ENCODE results near the gene SBDS. TPM values are rescaled to one million over a fixed set of nuclear protein-coding genes. Genes with fewer than 3 reads are reported as not detected.
"Not testable (repeated sequence)": the region's sequence is repeated elsewhere in the genome, so short reads cannot be mapped to it uniquely, and the experiment has no call there.

Gene SBDS
- total RNA-seq, 1 experiment from 2014 or later: 91.7 TPM

GRCh38 chr7:66996444-66997191 lies 1.2 kb upstream of the SBDS start, which contains the start of gene TYW1:
TYW1 (plus strand) TSS chr7:66996833; CDS start chr7:66996979, 146 bp downstream.
- H3K27me3 ChIP-seq (ENCODE audit: low read length); H3F3A ChIP-seq (ENCODE audit: low read length, unreplicated experiment); H3K4me1 ChIP-seq (ENCODE audit: insufficient read depth, low read length); H3K9me3 ChIP-seq (ENCODE audit: low read length); H4K20me1 ChIP-seq (ENCODE audit: low read length); BruUV-seq (replicated peaks); H3K9me2 ChIP-seq (replicated peaks; ENCODE audit: low read length); H3K36me3 ChIP-seq (ENCODE audit: low read depth, low read length): not testable (repeated sequence)
- DNase-seq (peak; percentile 98), ATAC-seq (peak; percentile 90)
- intact Hi-C loops (cut with micrococcal nuclease): loop anchor here (1.0 to 2.0 kb wide), 2 partner anchors 76 to 152 kb away; partner anchors contain the start of gene TMEM248
- CTCF ChIA-PET: interaction anchor here (0.6 kb wide), 1 partner anchor 966 kb away, joined by 18 read pairs; no protein-coding TSS in a partner anchor
- Histone ChIP-seq H3K4me3 (ENCODE audit: low read length) (peak within 1 kb of the TSS; percentile 74), H2AFZ (ENCODE audit: low read length) (peak within 1 kb of the TSS; percentile 86), H3K4me2 (ENCODE audit: low read length) (peak within 1 kb of the TSS; percentile 86), H3K79me2 (ENCODE audit: low read length) (peaks cover 40% of the 10 kb centered on the region), H3K27ac (ENCODE audit: low read length) (0 out of 2 replicates have a peak within 1 kb of the TSS, but pooled peaks have one; percentile 34), H3K9ac (ENCODE audit: low read length) (peak within 1 kb of the TSS; percentile 78)
- POLR2A ChIA-PET (ENCODE audit: unreplicated experiment): interaction anchor here (0.6 to 0.7 kb wide), 2 partner anchors 76 to 152 kb away, joined by 4 to 13 read pairs; partner anchors contain the start of gene TMEM248

GRCh38 chr7:66994691-66995049 lies 716 bp downstream of the SBDS start:
- CTCF ChIA-PET: interaction anchor here (1.3 kb wide), 1 partner anchor 150 kb away, joined by 4 read pairs; no protein-coding TSS in a partner anchor
- ATAC-seq: peak; percentile 66
- TF ChIP-seq CTCF (conservative IDR thresholded peaks at IDR 0.05; ENCODE audit: low read depth, low read length): peak; percentile 45; the same call in 1 of the 2 replicates
- intact Hi-C loops (cut with micrococcal nuclease); H3K4me1 ChIP-seq (ENCODE audit: insufficient read depth, low read length); H3K9me3 ChIP-seq (ENCODE audit: low read length); H4K20me1 ChIP-seq (ENCODE audit: low read length); H3F3A ChIP-seq (ENCODE audit: low read length, unreplicated experiment); H3K9me2 ChIP-seq (replicated peaks; ENCODE audit: low read length); H3K27me3 ChIP-seq (ENCODE audit: low read length); H3K36me3 ChIP-seq (ENCODE audit: low read depth, low read length); BruUV-seq (replicated peaks): not testable (repeated sequence)
- H3K27ac ChIP-seq (ENCODE audit: low read length): peak overlapping the region; percentile 54
- peak overlapping the region; percentile 85 for H3K4me3 ChIP-seq (ENCODE audit: low read length)
- peak overlapping the region; percentile 81 for H3K9ac ChIP-seq (ENCODE audit: low read length)
- peak; percentile 82 for DNase-seq
- POLR2A ChIA-PET (ENCODE audit: unreplicated experiment): interaction anchor here (0.7 kb wide), 1 partner anchor 160 kb away, joined by 6 read pairs; no protein-coding TSS in a partner anchor
- H2AFZ ChIP-seq (ENCODE audit: low read length): peak overlapping the region; percentile 47; the same call in 1 of the 2 replicates
- peaks cover 40% of the 10 kb centered on the region for H3K79me2 ChIP-seq (ENCODE audit: low read length)
- H3K4me2 ChIP-seq (ENCODE audit: low read length): peak overlapping the region; percentile 81

- BruUV-seq (replicated peaks); H3K36me3 ChIP-seq (ENCODE audit: low read depth, low read length); H3K4me1 ChIP-seq (ENCODE audit: insufficient read depth, low read length); POLR2A ChIA-PET (ENCODE audit: unreplicated experiment); H4K20me1 ChIP-seq (ENCODE audit: low read length); H3K27me3 ChIP-seq (ENCODE audit: low read length); H3K9me2 ChIP-seq (replicated peaks; ENCODE audit: low read length); ATAC-seq; DNase-seq; H3K9me3 ChIP-seq (ENCODE audit: low read length); intact Hi-C loops (cut with micrococcal nuclease); H3F3A ChIP-seq (ENCODE audit: low read length, unreplicated experiment); H2AFZ ChIP-seq (ENCODE audit: low read length); CTCF ChIA-PET: not testable (repeated sequence)
- Histone ChIP-seq H3K4me2 (ENCODE audit: low read length) (peak overlapping the region; percentile 81), H3K27ac (ENCODE audit: low read length) (0 out of 2 replicates have a peak overlapping the region, but pooled peaks have one; percentile 13), H3K9ac (ENCODE audit: low read length) (peak overlapping the region; percentile 62; the same call in 1 of the 2 replicates), H3K79me2 (ENCODE audit: low read length) (peaks cover 40% of the 10 kb centered on the region), H3K4me3 (ENCODE audit: low read length) (peak overlapping the region; percentile 85)
Measured at GRCh38 chr7:66994051-66994450, 1.3 kb downstream of the SBDS start.

GRCh38 chr7:66989552-66989951 lies 5.8 kb downstream of the SBDS start:
- H3F3A ChIP-seq (ENCODE audit: low read length, unreplicated experiment); H3K27me3 ChIP-seq (ENCODE audit: low read length); H4K20me1 ChIP-seq (ENCODE audit: low read length); ATAC-seq; H3K4me2 ChIP-seq (ENCODE audit: low read length); intact Hi-C loops (cut with micrococcal nuclease); H3K9me2 ChIP-seq (replicated peaks; ENCODE audit: low read length); H3K27ac ChIP-seq (ENCODE audit: low read length); BruUV-seq (replicated peaks); CTCF ChIA-PET; H3K9ac ChIP-seq (ENCODE audit: low read length); H3K9me3 ChIP-seq (ENCODE audit: low read length); H3K4me1 ChIP-seq (ENCODE audit: insufficient read depth, low read length); H3K4me3 ChIP-seq (ENCODE audit: low read length); H2AFZ ChIP-seq (ENCODE audit: low read length); POLR2A ChIA-PET (ENCODE audit: unreplicated experiment); DNase-seq: not testable (repeated sequence)
- Histone ChIP-seq H3K36me3 (ENCODE audit: low read depth, low read length) (peaks cover 10% of the 10 kb centered on the region), H3K79me2 (ENCODE audit: low read length) (peaks cover 17% of the 10 kb centered on the region)

GRCh38 chr7:66980336-66980735 lies 15.1 kb downstream of the SBDS start:
- H3K9me2 ChIP-seq (replicated peaks; ENCODE audit: low read length); H2AFZ ChIP-seq (ENCODE audit: low read length); H3K9me3 ChIP-seq (ENCODE audit: low read length); H3K4me2 ChIP-seq (ENCODE audit: low read length); H3K79me2 ChIP-seq (ENCODE audit: low read length); H3K9ac ChIP-seq (ENCODE audit: low read length); ATAC-seq; H4K20me1 ChIP-seq (ENCODE audit: low read length); H3K36me3 ChIP-seq (ENCODE audit: low read depth, low read length); intact Hi-C loops (cut with micrococcal nuclease); H3K27ac ChIP-seq (ENCODE audit: low read length); POLR2A ChIA-PET (ENCODE audit: unreplicated experiment); H3K27me3 ChIP-seq (ENCODE audit: low read length); H3K4me3 ChIP-seq (ENCODE audit: low read length); BruUV-seq (replicated peaks); DNase-seq; H3K4me1 ChIP-seq (ENCODE audit: insufficient read depth, low read length); H3F3A ChIP-seq (ENCODE audit: low read length, unreplicated experiment): not testable (repeated sequence)
- CTCF ChIA-PET: interaction anchor here (0.6 kb wide), 1 partner anchor 734 kb away, joined by 3 read pairs; no protein-coding TSS in a partner anchor

- CTCF ChIA-PET; H3K27ac ChIP-seq (ENCODE audit: low read length); H3K4me2 ChIP-seq (ENCODE audit: low read length); H3K27me3 ChIP-seq (ENCODE audit: low read length); H3K9ac ChIP-seq (ENCODE audit: low read length); H3K9me2 ChIP-seq (replicated peaks; ENCODE audit: low read length); H2AFZ ChIP-seq (ENCODE audit: low read length); H3K4me3 ChIP-seq (ENCODE audit: low read length); BruUV-seq (replicated peaks); H4K20me1 ChIP-seq (ENCODE audit: low read length); DNase-seq; POLR2A ChIA-PET (ENCODE audit: unreplicated experiment); H3K79me2 ChIP-seq (ENCODE audit: low read length); H3K36me3 ChIP-seq (ENCODE audit: low read depth, low read length); H3F3A ChIP-seq (ENCODE audit: low read length, unreplicated experiment); H3K9me3 ChIP-seq (ENCODE audit: low read length); intact Hi-C loops (cut with micrococcal nuclease); H3K4me1 ChIP-seq (ENCODE audit: insufficient read depth, low read length); ATAC-seq: not testable (repeated sequence)
Measured at GRCh38 chr7:66979013-66979412, 16.4 kb downstream of the SBDS start.

All from PC-3 (cell line).